GM18505 (cell line): ENCODE data around the gene GNAI1.

ENCODE experiments used
- ATAC-seq: cut with Tn5 transposase; IDR thresholded peaks from one replicate; pipeline ENCODE4 v1.9.1; 2021; ENCODE audit not compliant: unreplicated experiment
- POLR2A ChIP-seq: IDR thresholded peaks from 4 replicates; pipeline ENCODE4 v1.6.1; 2011; ENCODE audit warnings: borderline replicate concordance; ENCODE audit not compliant: insufficient read depth, insufficient read length; ENCODE audit errors: extremely low read depth

GNAI1 gene

DNA sequence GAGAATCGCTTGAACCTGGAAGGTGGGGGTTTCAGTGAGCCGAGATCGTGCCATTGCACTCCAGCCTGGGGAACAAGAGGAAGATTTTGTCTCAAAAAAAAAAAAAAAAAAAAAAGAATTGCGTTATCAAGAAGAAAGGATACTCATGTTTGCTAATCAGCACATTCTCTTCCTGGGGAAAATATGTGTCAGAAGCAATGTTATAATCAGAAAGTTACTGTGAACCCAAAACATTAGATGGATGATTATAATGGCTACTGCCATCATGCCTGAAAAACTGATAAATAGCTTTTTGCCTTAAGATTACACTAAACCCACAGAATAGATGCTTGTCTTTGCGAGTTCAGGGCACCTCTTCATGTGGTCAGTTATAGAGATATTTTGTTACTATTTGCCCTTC, 24.3 kb upstream of the GNAI1 start:
- no peak for ATAC-seq
- TF ChIP-seq POLR2A: no peak

DNA sequence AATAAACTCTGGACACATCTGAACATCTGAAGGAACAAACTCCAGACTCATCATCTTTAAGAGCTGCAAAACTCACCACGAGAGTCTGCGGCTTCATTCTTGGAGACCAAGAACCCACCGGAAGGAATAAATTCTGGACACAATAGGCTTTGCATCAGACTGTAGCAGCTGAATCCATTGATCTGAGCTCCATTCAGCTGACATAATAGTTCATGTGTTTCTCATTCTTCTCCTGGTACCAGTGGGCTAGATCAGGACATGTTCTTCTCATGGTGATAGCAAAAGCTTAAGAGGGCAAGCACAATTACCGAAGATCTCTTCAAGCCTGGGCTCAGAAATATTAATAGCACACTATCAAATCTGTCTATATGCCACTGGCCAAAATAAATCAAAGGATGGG, 20.5 kb upstream of the GNAI1 start:
- ATAC-seq: no peak
- no peak for TF ChIP-seq POLR2A

DNA sequence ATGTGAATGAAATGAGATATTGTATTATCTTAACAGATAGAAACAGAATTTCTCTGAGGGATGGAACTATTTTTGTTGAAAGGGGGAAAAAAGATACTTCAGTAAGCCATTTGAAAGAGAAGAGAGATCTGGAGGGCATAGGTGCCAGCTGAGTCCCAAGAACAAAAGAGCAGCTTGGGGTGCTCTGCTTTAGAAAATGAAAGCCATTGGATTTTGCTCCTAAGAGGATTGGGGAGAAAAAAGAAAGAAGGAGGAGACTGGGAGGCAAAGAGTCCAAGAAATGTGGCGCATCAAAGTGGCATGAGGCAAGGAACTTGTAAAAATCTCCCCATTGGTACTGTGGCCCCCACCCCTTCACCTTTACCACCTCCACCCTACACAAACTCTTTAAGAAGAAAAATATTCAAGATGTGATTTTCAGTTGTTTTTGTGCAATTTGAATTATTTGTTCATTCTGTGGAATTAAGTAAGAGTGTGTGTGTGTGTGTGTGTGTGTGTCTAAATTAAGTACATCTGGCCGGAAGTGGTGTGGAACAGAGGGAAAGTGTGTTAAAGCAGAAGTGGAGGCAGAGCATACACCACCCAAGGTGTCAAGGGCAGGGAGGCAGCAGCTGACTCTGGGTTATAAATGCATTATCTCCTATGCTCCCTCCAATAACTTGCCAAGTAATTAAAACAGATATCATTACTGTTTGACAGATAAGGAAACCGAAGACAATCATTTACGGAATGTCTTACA, 9.9 kb upstream of the GNAI1 start:
- TF ChIP-seq POLR2A: no peak
- ATAC-seq: no peak

DNA sequence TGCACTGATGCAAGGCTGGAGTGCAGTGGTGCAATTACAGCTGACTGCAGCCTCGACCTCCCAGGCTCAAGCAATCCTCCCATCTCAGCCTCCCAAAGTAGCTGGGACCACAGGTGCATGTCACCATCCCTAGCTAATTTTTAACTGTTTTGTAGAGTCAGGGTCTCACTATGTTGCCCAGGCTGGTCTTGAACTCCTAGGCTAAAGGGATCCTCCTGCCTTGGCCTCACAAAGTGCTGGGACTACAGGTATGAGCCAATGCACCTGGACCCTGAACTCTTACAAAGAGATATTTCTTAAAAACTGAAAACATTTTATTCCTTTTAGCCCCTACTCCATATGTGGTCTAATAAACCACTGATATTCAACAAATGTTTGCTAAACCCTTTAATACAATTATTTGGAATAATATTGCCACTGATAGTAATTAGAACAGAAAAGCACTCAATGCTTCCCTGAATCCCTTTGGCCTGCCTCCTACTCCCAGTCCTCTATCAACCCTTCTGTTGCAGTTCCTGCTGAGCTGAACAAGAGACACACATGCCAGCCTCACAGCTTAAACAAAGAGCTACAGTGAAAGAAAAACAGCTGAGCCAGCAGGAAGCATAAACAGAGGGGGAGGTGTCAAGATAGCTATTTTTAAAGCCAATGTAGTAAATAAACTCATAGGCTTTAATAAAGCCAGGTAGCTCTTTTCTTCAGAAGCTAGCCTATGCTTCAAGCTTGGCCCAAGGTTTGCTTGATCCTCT, 7.0 kb upstream of the GNAI1 start:
- no peak for TF ChIP-seq POLR2A
- no peak for ATAC-seq

DNA sequence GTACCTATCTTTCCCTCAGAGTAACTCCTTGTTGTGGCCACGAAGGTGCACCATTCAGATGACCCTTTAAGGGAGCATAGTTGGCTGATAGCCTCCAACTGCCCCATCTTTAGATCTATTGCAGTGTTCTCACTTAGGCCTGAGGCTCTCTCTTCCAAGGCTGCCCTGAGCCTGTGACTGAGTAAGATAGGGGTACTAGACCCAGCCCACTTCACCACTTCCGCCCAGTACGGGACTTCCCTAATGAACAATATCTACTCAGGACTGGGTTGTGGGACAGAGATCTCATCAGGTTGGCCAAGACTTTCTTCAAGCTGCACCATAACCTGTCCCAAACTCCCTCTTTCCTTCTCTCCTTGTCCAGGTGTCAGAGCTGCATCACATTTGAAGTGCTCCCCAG, 5.7 kb upstream of the GNAI1 start:
- TF ChIP-seq POLR2A: no peak
- ATAC-seq: no peak

DNA sequence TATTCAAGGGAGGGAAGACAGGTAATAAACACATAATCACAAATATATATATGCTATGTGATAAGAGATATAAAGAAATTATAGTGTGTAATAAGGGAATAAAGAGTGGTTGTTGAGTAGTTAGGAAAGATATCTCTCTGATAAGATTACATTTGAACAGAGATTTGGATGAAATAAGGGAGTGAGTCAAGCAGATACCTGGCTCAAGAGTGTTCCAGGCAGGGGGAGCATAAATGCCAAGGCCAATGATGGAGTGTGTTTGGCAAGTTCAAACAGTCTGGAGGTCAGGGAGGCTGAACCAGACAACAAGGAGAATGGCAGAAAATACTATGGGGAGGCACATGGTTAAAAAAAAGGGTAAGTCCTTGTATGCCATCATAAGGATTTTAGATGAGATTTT, 4.8 kb upstream of the GNAI1 start:
- no peak for TF ChIP-seq POLR2A
- no peak for ATAC-seq

DNA sequence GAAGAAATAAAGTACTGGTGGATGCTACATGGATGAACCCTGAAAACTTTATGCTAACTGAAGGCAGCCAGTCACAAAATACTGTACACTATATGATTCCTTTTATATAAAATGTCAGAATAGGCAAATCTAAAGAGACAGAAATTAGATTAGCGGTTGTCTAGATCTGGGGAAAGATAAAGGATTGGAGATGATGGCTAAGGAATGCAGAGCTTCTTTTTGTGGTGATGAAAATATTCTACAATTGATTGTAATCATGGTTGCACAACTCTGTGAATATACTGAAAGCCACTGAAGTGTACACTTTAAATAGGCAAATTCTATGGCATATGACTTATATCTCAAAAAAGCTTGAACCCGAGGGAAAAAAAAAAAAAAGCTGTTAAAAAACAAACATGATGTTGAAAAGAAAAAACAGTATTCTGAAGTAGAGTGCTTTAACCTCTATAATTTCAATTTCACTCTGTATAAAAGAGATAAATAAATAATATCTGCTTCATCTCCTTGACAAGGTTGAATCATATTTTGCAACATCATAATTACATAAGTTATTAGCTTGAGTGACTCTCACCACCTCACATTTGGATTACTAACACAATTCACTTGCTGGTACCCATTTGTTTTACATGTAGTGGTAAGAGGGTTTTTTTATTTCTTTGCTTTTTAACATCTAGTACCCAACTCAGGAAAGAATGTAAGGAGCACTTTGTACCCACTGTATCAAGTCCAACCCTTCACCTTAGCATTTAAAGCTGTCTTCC, 2.8 kb upstream of the GNAI1 start:
- no peak for TF ChIP-seq POLR2A
- no peak for ATAC-seq

DNA sequence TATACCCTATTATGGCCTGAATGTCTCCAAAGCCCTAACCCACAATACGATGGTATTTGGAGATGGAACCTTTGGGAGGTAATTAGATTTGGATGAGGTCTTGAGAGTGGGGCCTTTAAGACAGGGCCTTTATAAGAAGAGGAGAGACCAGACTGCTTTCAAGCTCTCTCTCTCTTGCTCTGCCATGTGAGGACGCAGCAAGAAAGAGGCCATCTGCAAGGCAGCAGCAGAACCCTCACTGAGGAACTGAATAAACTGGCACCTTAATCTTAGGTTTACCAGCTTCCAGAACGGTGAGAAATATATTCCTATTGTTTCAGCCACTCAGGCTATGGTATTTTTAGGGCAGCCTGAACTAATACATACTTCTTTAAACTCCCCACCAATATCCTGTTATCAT, 2.0 kb upstream of the GNAI1 start:
- ATAC-seq: no peak
- TF ChIP-seq POLR2A: no peak

DNA sequence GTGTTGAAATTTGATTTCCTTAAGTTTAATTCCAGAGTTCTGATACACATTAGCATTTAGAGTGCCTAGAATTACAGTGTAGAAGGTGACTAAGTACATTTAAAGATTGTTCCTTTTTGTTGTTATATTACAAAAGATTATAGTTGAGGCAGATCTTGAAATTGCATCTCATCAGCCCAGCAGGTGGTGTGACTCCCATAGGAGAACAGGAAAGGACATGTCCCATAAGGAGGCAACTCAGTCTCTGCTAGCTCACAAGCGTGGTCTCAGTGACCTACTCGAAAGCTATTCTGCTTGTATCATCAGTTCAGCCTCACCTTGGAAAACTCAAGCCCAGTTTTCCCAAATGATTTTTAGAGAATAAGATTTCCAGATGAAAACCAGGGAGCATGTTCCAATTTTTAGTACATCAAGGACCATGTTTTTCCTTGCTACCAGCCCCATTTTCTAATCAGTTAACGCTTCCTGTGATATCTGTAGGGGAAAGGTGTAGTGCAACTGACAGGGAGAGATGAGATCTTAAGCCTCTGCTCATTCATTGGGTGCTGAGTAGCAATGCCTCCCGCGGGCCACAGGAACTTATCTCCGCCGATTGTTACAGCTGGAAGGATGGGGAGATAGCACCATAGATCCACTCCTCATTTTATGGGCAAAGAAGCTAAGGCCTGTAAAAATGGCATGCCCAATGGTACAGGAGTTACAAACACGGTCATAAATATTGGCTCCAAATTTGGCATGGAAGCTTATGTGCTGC, 1.1 kb upstream of the GNAI1 start:
- no peak for TF ChIP-seq POLR2A

DNA sequence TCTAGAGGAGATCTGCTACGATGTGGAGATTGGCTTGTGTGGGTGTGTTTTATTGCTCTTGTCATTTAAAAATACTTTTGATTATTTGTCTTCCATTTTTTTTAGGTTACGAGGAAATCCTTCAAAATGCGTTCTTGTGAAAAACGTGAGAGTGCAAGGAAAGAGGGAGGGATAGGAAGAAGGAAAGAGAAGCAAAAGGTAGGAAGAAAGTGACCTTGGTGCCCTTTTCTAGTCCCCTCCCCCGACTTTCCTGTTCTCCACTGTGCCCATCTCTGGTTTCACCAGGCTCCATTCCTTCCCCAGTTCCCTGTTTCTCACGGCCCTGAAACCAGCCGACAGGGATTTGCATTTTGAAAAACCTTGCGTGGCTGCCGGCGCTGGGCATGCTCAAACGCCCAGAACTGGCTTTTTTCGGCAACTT, 506 bp upstream of the GNAI1 start:
- ATAC-seq: no peak
- TF ChIP-seq POLR2A: no peak

More for the DNA sequence above, 1.1 kb upstream of the GNAI1 start:
- ATAC-seq: no peak

DNA sequence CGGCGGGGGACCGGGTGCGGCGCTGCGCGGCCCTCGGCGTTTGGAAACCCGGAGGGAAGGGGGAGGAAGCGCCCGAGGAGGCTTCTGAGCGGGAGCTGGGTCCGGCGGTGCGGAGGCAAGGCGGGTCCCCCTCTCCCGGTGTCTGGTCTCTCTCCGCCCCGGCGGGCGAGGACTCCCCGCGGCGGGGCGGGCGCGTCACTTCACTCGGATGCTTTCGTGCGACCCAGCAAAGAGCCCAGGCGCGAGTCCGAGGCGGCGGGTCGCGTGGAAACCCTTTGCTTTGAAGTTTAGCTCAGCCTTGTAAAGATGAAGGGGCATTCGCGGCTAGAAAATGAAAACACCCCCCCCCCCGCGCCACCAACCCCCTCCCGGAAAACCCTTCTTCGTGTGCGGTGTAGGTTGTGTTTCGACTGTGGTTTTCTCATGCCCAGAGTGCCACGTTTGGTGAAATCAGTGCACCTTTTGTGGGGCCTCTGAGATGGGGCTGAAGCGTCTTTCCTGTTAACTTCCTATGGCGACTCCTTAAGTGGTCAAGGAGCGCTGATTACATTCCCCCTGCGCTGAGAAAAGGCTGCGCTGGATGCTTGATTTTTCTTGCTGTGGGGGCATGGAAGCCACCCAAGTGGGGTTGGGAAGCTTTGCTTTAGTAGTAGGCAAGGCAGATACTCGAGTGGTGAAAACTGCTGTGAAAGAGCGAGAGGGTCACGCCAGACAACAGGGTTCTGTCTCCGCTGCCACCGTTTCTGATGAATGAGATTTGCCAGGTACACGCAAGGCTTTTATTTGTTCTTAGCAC, 876 bp downstream of the GNAI1 start:
- no peak for TF ChIP-seq POLR2A
- peak; percentile 19 for ATAC-seq

DNA sequence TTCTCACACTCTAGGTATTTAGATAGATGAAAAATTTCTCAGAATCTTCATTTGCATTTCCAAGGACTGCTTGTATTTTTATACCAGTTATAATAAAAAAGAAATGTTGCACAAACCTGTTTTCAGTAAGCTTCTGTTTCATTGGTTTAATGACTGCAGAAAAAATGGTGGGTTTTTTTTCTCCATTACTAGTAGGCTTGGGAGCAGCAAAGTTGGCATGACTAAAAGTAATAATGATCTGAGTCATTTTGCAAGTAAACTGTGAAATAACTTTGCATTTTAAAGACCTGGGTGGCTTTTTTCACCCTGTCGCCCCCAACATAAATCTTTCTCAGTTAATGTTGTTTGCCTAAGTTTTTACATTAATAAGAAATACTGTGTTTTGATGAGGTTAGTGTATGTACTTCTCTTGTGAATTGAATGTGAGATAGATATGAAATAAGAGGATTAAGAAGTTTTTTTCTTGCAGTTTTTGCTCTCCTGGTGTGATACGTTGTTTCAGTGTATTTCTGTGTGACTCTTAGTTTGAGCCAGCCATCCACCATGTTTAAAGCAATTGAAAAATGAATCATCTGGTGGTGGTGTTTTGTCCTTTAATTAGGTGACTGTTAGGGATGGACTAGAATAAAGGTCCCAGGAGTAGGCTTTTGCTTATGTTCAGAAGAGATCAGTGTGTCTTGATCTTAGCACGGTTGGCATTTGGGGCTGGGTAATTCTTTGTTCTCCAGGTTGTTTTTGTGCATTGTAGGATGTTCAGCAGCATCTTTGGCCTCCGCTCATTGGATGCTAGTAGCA, 1.8 kb downstream of the GNAI1 start:
- TF ChIP-seq POLR2A: no peak
- ATAC-seq: peak; percentile 46

DNA sequence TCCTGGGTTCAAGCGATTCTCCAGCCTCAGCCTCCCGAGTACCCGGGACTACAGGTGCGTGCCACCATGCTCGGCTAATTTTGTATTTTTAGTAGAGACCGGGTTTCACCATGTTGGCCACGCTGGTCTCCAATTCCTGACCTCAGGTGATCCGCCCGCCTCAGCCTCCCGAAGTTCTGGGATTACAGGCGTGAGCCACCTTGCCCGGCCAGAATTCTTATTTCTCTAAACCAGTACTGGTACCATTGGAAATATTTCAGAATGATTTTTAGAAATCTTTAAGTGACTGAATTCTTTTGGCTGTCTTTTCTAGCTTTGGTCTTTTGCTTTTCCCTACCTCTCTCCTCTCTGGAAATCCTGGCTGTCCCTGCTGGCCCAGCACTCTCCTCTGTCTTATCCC, 2.8 kb downstream of the GNAI1 start:
- no peak for ATAC-seq

More for the DNA sequence above, 2.8 kb downstream of the GNAI1 start:
- TF ChIP-seq POLR2A: no peak
